ENCODE results near the gene POP4.

DNA sequence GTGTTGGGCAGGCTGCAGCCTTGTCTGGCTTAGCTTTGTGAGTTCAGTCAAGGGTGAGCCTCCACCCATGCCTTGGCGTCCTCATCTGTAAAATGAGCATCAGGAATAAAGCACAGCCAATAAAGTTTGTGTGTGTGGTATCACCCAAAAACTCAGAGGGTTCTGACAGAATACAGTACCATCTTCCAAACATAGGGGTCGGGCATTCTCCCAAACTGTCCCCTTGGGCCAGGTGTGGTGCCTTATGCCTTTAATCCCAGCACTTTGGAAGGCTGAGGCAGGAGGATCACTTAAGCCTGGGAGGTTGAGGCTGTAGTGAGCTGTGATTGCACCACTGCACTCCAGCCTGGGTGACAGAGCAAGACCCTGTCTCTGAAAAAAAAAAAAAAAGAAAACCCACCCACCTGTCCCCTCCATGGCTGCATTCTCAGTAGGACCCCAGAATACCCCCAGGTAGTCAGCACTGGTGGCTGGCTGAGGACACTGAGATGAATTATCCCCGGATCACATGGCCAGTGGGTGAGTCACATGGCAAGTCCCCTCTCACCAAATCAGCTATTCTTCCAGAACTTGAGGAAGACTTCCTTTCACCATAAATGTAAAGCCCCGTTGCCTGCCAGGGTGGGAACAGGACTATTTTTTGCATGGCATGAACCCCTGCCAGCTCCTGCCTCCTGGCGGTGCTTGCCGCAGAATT is 18.6 kb downstream of the POP4 start:
- TF ChIP-seq, protein P1, sequence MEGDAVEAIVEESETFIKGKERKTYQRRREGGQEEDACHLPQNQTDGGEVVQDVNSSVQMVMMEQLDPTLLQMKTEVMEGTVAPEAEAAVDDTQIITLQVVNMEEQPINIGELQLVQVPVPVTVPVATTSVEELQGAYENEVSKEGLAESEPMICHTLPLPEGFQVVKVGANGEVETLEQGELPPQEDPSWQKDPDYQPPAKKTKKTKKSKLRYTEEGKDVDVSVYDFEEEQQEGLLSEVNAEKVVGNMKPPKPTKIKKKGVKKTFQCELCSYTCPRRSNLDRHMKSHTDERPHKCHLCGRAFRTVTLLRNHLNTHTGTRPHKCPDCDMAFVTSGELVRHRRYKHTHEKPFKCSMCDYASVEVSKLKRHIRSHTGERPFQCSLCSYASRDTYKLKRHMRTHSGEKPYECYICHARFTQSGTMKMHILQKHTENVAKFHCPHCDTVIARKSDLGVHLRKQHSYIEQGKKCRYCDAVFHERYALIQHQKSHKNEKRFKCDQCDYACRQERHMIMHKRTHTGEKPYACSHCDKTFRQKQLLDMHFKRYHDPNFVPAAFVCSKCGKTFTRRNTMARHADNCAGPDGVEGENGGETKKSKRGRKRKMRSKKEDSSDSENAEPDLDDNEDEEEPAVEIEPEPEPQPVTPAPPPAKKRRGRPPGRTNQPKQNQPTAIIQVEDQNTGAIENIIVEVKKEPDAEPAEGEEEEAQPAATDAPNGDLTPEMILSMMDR (IDR thresholded peaks at IDR 0.05) = no peak
- TF ChIP-seq POLR2A (IDR thresholded peaks at IDR 0.05) (no peak), EP300 (IDR thresholded peaks at IDR 0.05) (no peak)

All from upper lobe of left lung (tissue), 4 donors.